HEK293T (cell line): ENCODE results near the gene MAP2K3.

Experiments
- BHLHE40 ChIP-seq: fragments of 450-650 bp; IDR thresholded peaks from 2 replicates; pipeline ENCODE4 v1.6.1; 2016; ENCODE audit warnings: mild to moderate bottlenecking, moderate library complexity, borderline replicate concordance
- CTBP1 ChIP-seq: fragments of 450-650 bp; IDR thresholded peaks from 2 replicates; pipeline ENCODE4 v1.6.1; 2016; ENCODE audit warnings: borderline replicate concordance
- ELF4 ChIP-seq: fragments of 450-650 bp; IDR thresholded peaks from 2 replicates; pipeline ENCODE4 v1.6.1; 2017; ENCODE audit warnings: antibody characterized with exemption
- FOXA1 ChIP-seq: fragments of 450-650 bp; IDR thresholded peaks from 2 replicates; pipeline ENCODE4 v1.6.1; 2016; ENCODE audit warnings: mild to moderate bottlenecking
- FOXK2 ChIP-seq: fragments of 450-650 bp; IDR thresholded peaks from 2 replicates; pipeline ENCODE4 v1.6.1; 2016; ENCODE audit warnings: mild to moderate bottlenecking
- FOXM1 ChIP-seq: fragments of 450-650 bp; IDR thresholded peaks from 2 replicates; pipeline ENCODE4 v1.6.1; 2017; ENCODE audit warnings: mild to moderate bottlenecking, borderline replicate concordance
- L3MBTL2 ChIP-seq: fragments of 450-650 bp; conservative IDR thresholded peaks from 2 replicates; pipeline ENCODE4 v1.6.1; 2016; ENCODE audit warnings: mild to moderate bottlenecking
- NFRKB ChIP-seq: fragments of 450-650 bp; IDR thresholded peaks from 2 replicates; pipeline ENCODE4 v1.6.1; 2016; ENCODE audit warnings: mild to moderate bottlenecking, moderate library complexity
- PKNOX1 ChIP-seq: fragments of 450-650 bp; IDR thresholded peaks from 2 replicates; pipeline ENCODE4 v1.6.1; 2016
- SP1 ChIP-seq: fragments of 450-650 bp; IDR thresholded peaks from 2 replicates; pipeline ENCODE4 v1.6.1; 2017
- SUZ12 ChIP-seq: fragments of 450-650 bp; IDR thresholded peaks from 2 replicates; pipeline ENCODE4 v1.6.1; 2016; ENCODE audit warnings: mild to moderate bottlenecking
- TARDBP ChIP-seq: fragments of 450-650 bp; IDR thresholded peaks from 2 replicates; pipeline ENCODE4 v1.6.1; 2016
- ZNF384 ChIP-seq: fragments of 450-650 bp; IDR thresholded peaks from 2 replicates; pipeline ENCODE4 v1.6.1; 2016

GRCh38 chr17:21275579-21276263 lies 8.8 kb upstream of the MAP2K3 start:
- no peak for TF ChIP-seq FOXM1
- TF ChIP-seq NFRKB, result no peak
- no peak for TF ChIP-seq TARDBP
- TF ChIP-seq FOXK2, result no peak
- no peak for TF ChIP-seq ZNF384
- no peak for TF ChIP-seq PKNOX1
- TF ChIP-seq SP1, result no peak
- peak; percentile 96 for TF ChIP-seq L3MBTL2
- TF ChIP-seq SUZ12, result no peak
- TF ChIP-seq FOXA1, result no peak
- no peak for TF ChIP-seq ELF4
- TF ChIP-seq CTBP1, result no peak
- no peak for TF ChIP-seq BHLHE40
